22Rv1 (cell line): ENCODE data around the gene SCO1.

Source experiments
- CTCF ChIP-seq: fragments of 450-650 bp; IDR thresholded peaks from 2 replicates; pipeline ENCODE4 v1.5.1; 2017; ENCODE audit warnings: mild to moderate bottlenecking
- ZFX ChIP-seq: fragments of 450-650 bp; IDR thresholded peaks from 2 replicates; pipeline ENCODE4 v1.6.1; 2017; ENCODE audit warnings: antibody characterized with exemption, borderline replicate concordance

GRCh38 chr17:10741416-10742135, 44.2 kb upstream of the SCO1 start:
- no peak for TF ChIP-seq CTCF
- TF ChIP-seq ZFX, result no peak
